Vagina (tissue), 2 donors: ENCODE results near the gene SLC35B2.

Source experiments
- CTCF ChIP-seq, 3 experiments: fragments of 450-650 bp in 2 of 3; fragments of 200-600 bp in 1 of 3; sonication (generic) in 1 of 3; IDR thresholded peaks; one replicate each; pipeline ENCODE4 v1.5.1; 2017 to 2019; ENCODE audit warnings: antibody characterized with exemption in 3 of 3, mild to moderate bottlenecking in 2 of 3, moderate library complexity in 2 of 3
- POLR2A ChIP-seq, 2 donors: fragments of 450-650 bp; IDR thresholded peaks; one replicate each; pipeline ENCODE4 v1.6.1; 2017; ENCODE audit warnings: antibody characterized with exemption in 2 of 2, mild to moderate bottlenecking in 2 of 2, moderate library complexity in 2 of 2
- POLR2AphosphoS5 ChIP-seq, 2 donors: sonication (generic); formaldehyde crosslinking; IDR thresholded peaks; one replicate each; pipeline ENCODE4 v1.9.0; 2017; ENCODE audit warnings: antibody characterized with exemption in 2 of 2, mild to moderate bottlenecking in 2 of 2, low read depth in 1 of 2; ENCODE audit not compliant: insufficient read depth in 1 of 2

GRCh38 chr6:44224965-44225305, 32.4 kb downstream of the SLC35B2 start:
- TF ChIP-seq POLR2AphosphoS5 (IDR thresholded peaks at IDR 0.05; ENCODE audit: insufficient read depth in 1 of 2, low read depth in 1 of 2): no peak
- no peak for TF ChIP-seq CTCF (IDR thresholded peaks at IDR 0.05)
- TF ChIP-seq POLR2A (IDR thresholded peaks at IDR 0.05): no peak
